Hepatocyte (in vitro differentiated cells): ENCODE measurements around the gene MXI1. TPM values are rescaled to one million over a fixed set of nuclear protein-coding genes. Genes with fewer than 3 reads are reported as not detected.

ENCODE experiments used
- DNase-seq: peaks from one replicate; pipeline ENCODE4 v3.0.0-alpha.2; 2016; ENCODE audit warnings: low spot score
- H2AFZ ChIP-seq: fragments of 200-600 bp; sonication (generic); 2 replicates; pipeline ENCODE4 v1.6.0; 2016; ENCODE audit warnings: antibody characterized with exemption, mild to moderate bottlenecking
- H3K27ac ChIP-seq: fragments of 200-600 bp; sonication (generic); 2 replicates; pipeline ENCODE4 v1.5.1; 2016; ENCODE audit warnings: mild to moderate bottlenecking
- H3K27me3 ChIP-seq: fragments of 200-600 bp; sonication (generic); 2 replicates; pipeline ENCODE4 v1.6.1; 2016
- H3K36me3 ChIP-seq: fragments of 200-600 bp; sonication (generic); replicated peaks from 2 replicates; pipeline ENCODE4 v1.5.1; 2016; ENCODE audit warnings: low read depth; ENCODE audit not compliant: insufficient read depth
- H3K4me1 ChIP-seq: fragments of 200-600 bp; sonication (generic); 2 replicates; pipeline ENCODE4 v1.5.1; 2016; ENCODE audit warnings: mild to moderate bottlenecking, moderate library complexity; ENCODE audit not compliant: insufficient read depth
- H3K4me2 ChIP-seq: fragments of 200-600 bp; sonication (generic); 2 replicates; pipeline ENCODE4 v1.6.0; 2016
- H3K4me3 ChIP-seq: fragments of 200-600 bp; sonication (generic); 2 replicates; pipeline ENCODE4 v1.5.1; 2016; ENCODE audit warnings: mild to moderate bottlenecking
- H3K79me2 ChIP-seq: fragments of 200-600 bp; sonication (generic); 2 replicates; pipeline ENCODE4 v1.6.0; 2017; ENCODE audit warnings: mild to moderate bottlenecking
- H3K9me2 ChIP-seq: fragments of 200-600 bp; sonication (generic); replicated peaks from 2 replicates; pipeline ENCODE4 v1.6.0; 2017; ENCODE audit warnings: mild to moderate bottlenecking; ENCODE audit not compliant: insufficient read depth
- H3K9me3 ChIP-seq: fragments of 200-600 bp; sonication (generic); 2 replicates; pipeline ENCODE4 v1.5.1; 2016; ENCODE audit warnings: low read depth, mild to moderate bottlenecking
- H4K20me1 ChIP-seq: fragments of 200-600 bp; sonication (generic); 2 replicates; pipeline ENCODE4 v1.6.0; 2016; ENCODE audit warnings: mild to moderate bottlenecking; ENCODE audit not compliant: insufficient read depth, poor library complexity, severe bottlenecking
- EZH2 ChIP-seq: fragments of 200-600 bp; sonication (generic); IDR thresholded peaks from 2 replicates; pipeline ENCODE4 v1.6.1; 2016; ENCODE audit warnings: antibody characterized with exemption, mild to moderate bottlenecking, borderline replicate concordance
- EZH2phosphoT487 ChIP-seq: fragments of 200-600 bp; sonication (generic); IDR thresholded peaks from one replicate; pipeline ENCODE4 v1.6.1; 2018; ENCODE audit warnings: antibody characterized with exemption, mild to moderate bottlenecking, low read depth, moderate library complexity; ENCODE audit not compliant: unreplicated experiment, severe bottlenecking
- WGBS: methylation state at CpG from one replicate; pipeline ENCODE4 v1.1.6; 2016; ENCODE audit warnings: low lambda C conversion rate; ENCODE audit errors: missing lambda C conversion rate; 5-methylcytosine and 5-hydroxymethylcytosine counted together
- polyA plus RNA-seq: library from polyadenylated mRNA; unstranded; fragments of >200 nt; fragmentation: Nextera tagmentation; extraction: Ambion mirVana; gene quantifications from 2 replicates; pipeline ENCODE4 v1.2.1, GENCODE V29; 2016
- total RNA-seq: library from RNA; depleted of rRNA; stranded (reverse); fragments of >200 nt; gene quantifications from 2 replicates; pipeline ENCODE4 v1.2.3, GENCODE V29; 2014
- TF ChIP-seq, protein P1 (sequence below): fragments of 200-600 bp; sonication (generic); IDR thresholded peaks from 2 replicates; pipeline ENCODE4 v1.5.1; 2016; ENCODE audit warnings: antibody characterized with exemption, mild to moderate bottlenecking; ENCODE audit not compliant: poor library complexity

The MXI1 gene
- total and polyA plus RNA-seq, 2 experiments from 2014 or later, result 14.2 to 14.8 TPM

DNA sequence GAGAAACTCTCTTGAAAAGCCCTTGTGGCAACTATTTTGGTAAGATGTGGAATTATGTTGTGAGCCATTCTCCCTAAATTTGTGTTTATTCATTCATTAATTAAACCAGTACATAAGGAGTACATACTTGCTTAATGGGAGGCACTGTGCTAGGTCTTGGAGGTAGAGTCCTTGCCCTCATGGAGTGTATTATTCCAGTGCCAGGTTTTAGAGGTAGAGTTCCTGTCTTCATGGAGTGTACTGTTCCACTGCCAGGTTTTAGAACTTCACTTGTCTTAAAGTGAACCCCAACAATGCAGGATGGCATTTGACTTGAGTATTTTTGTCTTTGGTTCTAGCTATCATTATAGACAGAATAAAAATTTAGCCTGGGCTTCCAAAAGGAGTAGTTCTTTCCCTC lies 8.8 kb downstream of the MXI1 start:
- H3K79me2 ChIP-seq, result peaks cover 60% of the 10 kb centered on the region
- no peaks in the 10 kb centered on the region for H3K9me2 ChIP-seq
- peaks cover 28% of the 10 kb centered on the region for H3K4me1 ChIP-seq
- no peaks in the 10 kb centered on the region for H3K27me3 ChIP-seq
- no peaks in the 10 kb centered on the region for H3K9me3 ChIP-seq
- DNase-seq, result no peak
- no peak overlapping the region for H3K4me3 ChIP-seq
- H3K27ac ChIP-seq, result peak overlapping the region; percentile 8
- H4K20me1 ChIP-seq, result no peaks in the 10 kb centered on the region
- no peaks in the 10 kb centered on the region for H3K36me3 ChIP-seq
- no peak overlapping the region for H2AFZ ChIP-seq
- TF ChIP-seq, protein P1, sequence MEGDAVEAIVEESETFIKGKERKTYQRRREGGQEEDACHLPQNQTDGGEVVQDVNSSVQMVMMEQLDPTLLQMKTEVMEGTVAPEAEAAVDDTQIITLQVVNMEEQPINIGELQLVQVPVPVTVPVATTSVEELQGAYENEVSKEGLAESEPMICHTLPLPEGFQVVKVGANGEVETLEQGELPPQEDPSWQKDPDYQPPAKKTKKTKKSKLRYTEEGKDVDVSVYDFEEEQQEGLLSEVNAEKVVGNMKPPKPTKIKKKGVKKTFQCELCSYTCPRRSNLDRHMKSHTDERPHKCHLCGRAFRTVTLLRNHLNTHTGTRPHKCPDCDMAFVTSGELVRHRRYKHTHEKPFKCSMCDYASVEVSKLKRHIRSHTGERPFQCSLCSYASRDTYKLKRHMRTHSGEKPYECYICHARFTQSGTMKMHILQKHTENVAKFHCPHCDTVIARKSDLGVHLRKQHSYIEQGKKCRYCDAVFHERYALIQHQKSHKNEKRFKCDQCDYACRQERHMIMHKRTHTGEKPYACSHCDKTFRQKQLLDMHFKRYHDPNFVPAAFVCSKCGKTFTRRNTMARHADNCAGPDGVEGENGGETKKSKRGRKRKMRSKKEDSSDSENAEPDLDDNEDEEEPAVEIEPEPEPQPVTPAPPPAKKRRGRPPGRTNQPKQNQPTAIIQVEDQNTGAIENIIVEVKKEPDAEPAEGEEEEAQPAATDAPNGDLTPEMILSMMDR, result no peak
- no peak for TF ChIP-seq EZH2
- no peak for TF ChIP-seq EZH2phosphoT487
- peak overlapping the region; percentile 12 for H3K4me2 ChIP-seq

DNA sequence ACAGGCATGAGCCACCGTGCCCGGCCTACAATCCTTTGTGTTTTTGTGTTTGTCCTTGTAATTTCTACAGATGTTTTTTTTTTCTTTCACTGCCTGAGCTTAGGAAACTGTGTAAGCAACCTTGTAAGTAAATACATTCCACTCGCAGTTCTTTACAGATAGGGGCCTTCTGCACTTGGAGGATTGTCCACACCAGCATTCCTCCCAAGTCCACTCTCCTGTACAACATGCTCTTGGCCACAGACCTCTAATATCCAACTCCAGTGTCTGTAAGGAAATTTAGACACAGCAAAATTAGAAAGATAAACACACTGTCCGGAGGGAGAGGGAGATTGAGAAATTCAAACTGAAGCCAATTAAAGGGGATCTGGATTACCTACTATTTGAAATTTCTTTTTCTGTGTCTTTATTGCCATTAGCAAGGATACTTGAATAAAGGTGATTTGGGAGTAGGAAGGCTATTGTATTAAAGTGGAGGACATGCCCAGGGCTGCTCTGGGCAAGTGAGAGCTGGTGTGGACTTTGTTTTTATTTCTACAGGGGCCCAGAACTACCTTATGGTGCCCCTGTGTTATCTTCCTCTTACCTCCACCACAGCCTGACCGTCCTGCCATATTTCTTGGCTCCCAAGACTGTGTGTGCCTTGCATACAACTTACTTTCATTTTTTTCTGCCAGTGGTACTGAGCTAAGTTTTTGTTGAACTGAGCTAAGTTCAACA lies 9.7 kb downstream of the MXI1 start:
- Histone ChIP-seq H3K4me3 (no peak overlapping the region), H3K9me2 (no peaks in the 10 kb centered on the region), H3K36me3 (no peaks in the 10 kb centered on the region), H3K27ac (peak overlapping the region; percentile 61), H3K4me1 (peaks cover 26% of the 10 kb centered on the region), H2AFZ (no peak overlapping the region), H3K79me2 (peaks cover 56% of the 10 kb centered on the region), H4K20me1 (no peaks in the 10 kb centered on the region), H3K4me2 (peak overlapping the region; percentile 41), H3K27me3 (no peaks in the 10 kb centered on the region), H3K9me3 (no peaks in the 10 kb centered on the region)
- DNase-seq, result no peak
- TF ChIP-seq EZH2 (no peak), EZH2phosphoT487 (no peak)
- TF ChIP-seq, protein P1, result no peak
- 49% methylated on average over 5 of the region's 5 CpGs for WGBS

DNA sequence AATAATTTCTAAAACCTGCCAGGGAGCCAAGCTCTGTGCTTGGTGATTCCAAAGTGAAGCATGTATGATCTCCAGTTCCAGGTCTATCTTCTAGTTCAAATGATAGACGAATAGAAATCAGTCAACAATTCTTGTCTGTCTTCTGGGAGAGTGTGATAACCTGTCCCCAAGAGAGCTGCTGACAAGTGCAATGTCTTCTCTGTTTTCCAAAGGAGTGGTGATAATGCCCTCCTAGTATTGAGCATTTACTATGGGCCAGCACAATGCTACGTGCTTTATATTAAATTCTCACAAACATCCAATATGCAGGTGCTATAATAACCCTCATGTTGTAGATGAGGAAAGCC lies 10.2 kb downstream of the MXI1 start:
- peak overlapping the region; percentile 61 for H3K27ac ChIP-seq

More for the DNA sequence above, 10.2 kb downstream of the MXI1 start:
- 81% methylated on average over 2 of the region's 2 CpGs for WGBS
- H4K20me1 ChIP-seq, result no peaks in the 10 kb centered on the region
- H3K4me3 ChIP-seq, result no peak overlapping the region
- H2AFZ ChIP-seq, result no peak overlapping the region
- peaks cover 53% of the 10 kb centered on the region for H3K79me2 ChIP-seq
- H3K9me2 ChIP-seq, result no peaks in the 10 kb centered on the region
- DNase-seq, result no peak
- no peak for TF ChIP-seq EZH2phosphoT487
- no peak for TF ChIP-seq EZH2
- TF ChIP-seq, protein P1, result no peak
- peaks cover 30% of the 10 kb centered on the region for H3K4me1 ChIP-seq
- H3K27me3 ChIP-seq, result no peaks in the 10 kb centered on the region
- peak overlapping the region; percentile 41 for H3K4me2 ChIP-seq
- no peaks in the 10 kb centered on the region for H3K36me3 ChIP-seq
- H3K9me3 ChIP-seq, result no peaks in the 10 kb centered on the region
